Memory B cell (primary cell): ENCODE data around the gene TBX15.

Experiments
- ATAC-seq: fragments of 150-1000 bp; cut with Tn5 transposase; 2 replicates; pipeline ENCODE4 v1.10.0; 2021; ENCODE audit warnings: low read depth, mild to moderate bottlenecking, moderate library complexity
- DNase-seq, 2 donors: peaks; one replicate each; pipeline ENCODE4 v3.0.0; 2022; ENCODE audit warnings: low spot score in 2 of 2
- H3K27ac Mint-ChIP-seq: one replicate; pipeline ENCODE4 v1.8.0; 2022; ENCODE audit warnings: mild to moderate bottlenecking, moderate library complexity, mixed read lengths
- H3K27me3 Mint-ChIP-seq: one replicate; pipeline ENCODE4 v1.8.0; 2022; ENCODE audit warnings: mixed read lengths
- H3K36me3 Mint-ChIP-seq: one replicate; pipeline ENCODE4 v1.8.0; 2022; ENCODE audit warnings: mild to moderate bottlenecking, mixed read lengths
- H3K4me1 Mint-ChIP-seq: one replicate; pipeline ENCODE4 v1.8.0; 2022; ENCODE audit warnings: mixed read lengths
- H3K4me3 Mint-ChIP-seq: one replicate; pipeline ENCODE4 v1.8.0; 2022; ENCODE audit warnings: mild to moderate bottlenecking, moderate library complexity, mixed read lengths
- H3K9me3 Mint-ChIP-seq: one replicate; pipeline ENCODE4 v1.8.0; 2022; ENCODE audit warnings: mixed read lengths

The TBX15 gene

DNA sequence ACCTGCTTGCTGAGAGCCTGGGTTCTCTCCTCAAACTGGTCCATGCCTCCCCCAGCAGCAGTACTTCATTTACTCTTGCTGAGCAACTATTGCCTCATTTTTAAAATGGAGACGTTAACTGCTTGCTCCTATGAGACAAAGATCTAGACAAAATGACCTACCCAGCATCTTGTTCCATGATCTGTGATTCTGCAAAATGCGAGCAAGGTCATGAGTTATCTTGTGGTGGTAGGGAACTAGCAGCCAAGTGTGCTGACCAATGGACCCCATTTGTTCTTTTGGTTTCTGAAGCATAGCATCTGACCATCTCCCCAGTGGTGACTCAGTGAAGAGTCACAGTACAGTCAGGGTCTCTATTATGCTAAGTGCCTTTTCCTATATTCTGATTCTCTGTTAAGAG is 40.4 kb downstream of the TBX15 start:
- no peak overlapping the region for H3K4me3 Mint-ChIP-seq
- H3K36me3 Mint-ChIP-seq, result no peaks in the 10 kb centered on the region
- no peak overlapping the region for H3K27ac Mint-ChIP-seq
- H3K27me3 Mint-ChIP-seq, result no peaks in the 10 kb centered on the region
- DNase-seq, result no peak
- H3K9me3 Mint-ChIP-seq, result no peaks in the 10 kb centered on the region
- peaks cover 4% of the 10 kb centered on the region for H3K4me1 Mint-ChIP-seq
- ATAC-seq, result no peak

DNA sequence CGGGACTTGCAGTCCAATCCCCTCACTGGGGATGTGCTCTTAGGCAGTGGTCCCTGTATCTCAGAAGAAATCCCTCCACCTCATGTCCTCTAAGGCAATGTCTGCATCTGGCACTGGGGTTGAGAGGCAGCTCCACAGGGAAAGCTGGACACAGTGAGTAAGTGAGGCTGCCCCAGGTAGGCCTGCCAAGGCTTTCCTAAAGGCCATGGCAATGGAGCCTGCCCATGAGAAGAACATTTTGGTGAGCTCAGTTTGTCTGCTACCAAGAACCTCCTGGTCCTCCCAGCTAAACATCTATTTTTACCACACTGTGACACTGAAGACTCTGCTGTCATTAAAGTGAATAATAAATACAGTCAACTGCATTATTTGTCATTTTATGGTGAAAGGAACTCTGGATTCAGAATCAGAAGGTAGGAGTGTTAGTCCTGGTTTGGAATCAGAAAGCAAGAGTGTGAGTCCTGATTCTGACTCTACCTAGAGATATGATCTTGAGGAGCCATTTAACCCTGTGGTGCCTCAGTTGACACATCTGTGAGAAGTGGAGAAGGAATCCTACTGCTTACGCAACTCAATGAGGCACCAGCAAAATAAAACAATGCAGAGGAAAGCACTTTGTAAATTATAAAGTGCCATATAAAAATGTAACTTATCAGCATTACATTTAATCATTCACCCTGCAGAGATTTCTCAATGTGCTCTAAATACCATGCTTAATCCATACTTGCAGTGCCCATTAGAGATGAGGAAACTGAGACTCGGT is 41.0 kb downstream of the TBX15 start:
- Mint-ChIP-seq H3K36me3 (no peaks in the 10 kb centered on the region), H3K27ac (no peak overlapping the region), H3K4me3 (no peak overlapping the region), H3K27me3 (no peaks in the 10 kb centered on the region), H3K4me1 (peaks cover 4% of the 10 kb centered on the region), H3K9me3 (no peaks in the 10 kb centered on the region)
- no peak for DNase-seq
- no peak for ATAC-seq

DNA sequence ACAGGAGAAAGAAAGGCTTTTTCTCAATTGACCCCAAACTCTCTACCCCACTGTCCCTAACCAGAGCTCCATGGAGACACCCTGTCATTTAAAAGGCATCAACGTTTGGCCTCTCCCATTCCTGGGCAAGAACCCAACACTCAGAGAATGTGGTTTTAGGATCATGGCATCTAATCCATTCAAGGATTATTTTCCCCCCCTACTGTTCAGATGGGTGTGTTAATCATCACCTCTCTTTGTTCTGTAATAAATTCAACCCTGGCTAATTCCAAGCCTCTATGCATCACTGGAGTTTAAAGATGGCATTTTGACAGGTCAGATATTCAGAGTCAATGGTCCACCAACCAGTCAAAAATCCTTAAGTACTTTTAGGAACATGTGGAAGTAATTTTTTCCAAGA is 42.7 kb downstream of the TBX15 start:
- Mint-ChIP-seq H3K27me3 (no peaks in the 10 kb centered on the region), H3K4me3 (no peak overlapping the region), H3K9me3 (no peaks in the 10 kb centered on the region), H3K36me3 (no peaks in the 10 kb centered on the region), H3K4me1 (peaks cover 4% of the 10 kb centered on the region), H3K27ac (no peak overlapping the region)
- no peak for ATAC-seq
- DNase-seq, result no peak

DNA sequence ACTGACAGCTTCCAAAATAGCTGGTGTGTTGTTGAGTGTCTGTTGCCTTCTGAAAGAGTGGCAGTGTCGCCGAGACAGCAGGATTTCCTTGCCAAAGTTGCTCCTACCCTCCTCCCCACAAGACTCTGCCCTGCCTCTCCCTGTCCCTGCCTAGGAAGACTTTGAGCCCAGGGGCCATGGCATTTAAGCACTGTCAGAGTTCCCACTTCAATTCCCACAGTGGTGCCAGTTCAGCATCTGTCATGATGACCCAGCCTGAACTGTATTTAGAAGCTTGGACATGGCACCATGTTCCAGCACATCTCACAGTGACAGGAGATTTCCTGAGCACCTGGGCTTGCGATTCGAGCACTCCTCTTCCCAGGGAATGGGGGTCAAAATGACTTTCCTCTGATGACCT is 43.6 kb downstream of the TBX15 start:
- H3K27me3 Mint-ChIP-seq, result no peaks in the 10 kb centered on the region
- no peak for ATAC-seq

DNA sequence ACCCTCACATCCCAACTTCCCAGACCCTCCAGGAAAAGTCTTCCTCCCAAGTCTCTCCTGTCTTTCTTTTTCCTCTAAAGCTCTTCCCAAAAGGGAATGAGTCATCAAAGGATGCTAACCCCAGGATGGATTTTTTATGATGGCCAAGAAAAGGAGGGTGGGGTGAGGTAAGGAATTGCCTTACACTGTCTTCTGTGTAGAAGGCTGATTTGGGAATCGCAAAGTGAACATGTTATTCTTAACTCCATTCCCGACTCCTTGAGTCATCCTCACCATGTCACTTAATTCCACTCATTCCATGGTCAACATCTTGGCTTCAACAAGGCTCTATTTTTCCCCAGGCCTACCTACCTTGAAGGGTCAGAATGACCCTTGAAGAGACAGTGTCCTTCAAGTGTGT is 44.0 kb downstream of the TBX15 start:
- H3K27ac Mint-ChIP-seq, result no peak overlapping the region
- no peak for ATAC-seq

More for the DNA sequence above, 43.6 kb downstream of the TBX15 start:
- H3K9me3 Mint-ChIP-seq, result no peaks in the 10 kb centered on the region
- H3K36me3 Mint-ChIP-seq, result no peaks in the 10 kb centered on the region
- no peak overlapping the region for H3K4me3 Mint-ChIP-seq
- no peak for DNase-seq
- H3K27ac Mint-ChIP-seq, result no peak overlapping the region
- peaks cover 4% of the 10 kb centered on the region for H3K4me1 Mint-ChIP-seq

DNA sequence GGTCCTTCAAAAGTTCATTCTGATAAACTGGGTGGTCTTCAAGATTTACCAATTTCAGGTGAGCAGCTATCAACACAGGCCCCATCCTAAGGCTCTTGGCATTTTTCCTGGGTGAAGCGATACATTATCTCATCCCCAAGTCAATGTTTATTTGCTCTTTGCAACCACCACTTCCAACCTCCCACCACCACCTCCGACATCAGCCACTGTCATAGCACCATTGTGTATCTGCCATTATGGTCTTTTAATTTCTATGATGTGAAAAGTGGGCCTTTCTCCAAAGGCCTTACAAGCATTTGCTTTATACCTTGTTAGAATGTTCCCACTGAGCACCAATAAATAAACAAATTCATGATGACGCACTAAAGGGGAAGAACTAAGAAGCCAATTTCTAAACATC is 47.2 kb downstream of the TBX15 start:
- DNase-seq (no peak), ATAC-seq (no peak)
- Mint-ChIP-seq H3K4me3 (no peak overlapping the region), H3K36me3 (no peaks in the 10 kb centered on the region), H3K9me3 (no peaks in the 10 kb centered on the region), H3K27me3 (no peaks in the 10 kb centered on the region), H3K27ac (no peak overlapping the region), H3K4me1 (peaks cover 2% of the 10 kb centered on the region)

More for the DNA sequence above, 44.0 kb downstream of the TBX15 start:
- Mint-ChIP-seq H3K4me3 (no peak overlapping the region), H3K27me3 (no peaks in the 10 kb centered on the region), H3K4me1 (peaks cover under 1% of the 10 kb centered on the region), H3K9me3 (no peaks in the 10 kb centered on the region), H3K36me3 (no peaks in the 10 kb centered on the region)
- no peak for DNase-seq

DNA sequence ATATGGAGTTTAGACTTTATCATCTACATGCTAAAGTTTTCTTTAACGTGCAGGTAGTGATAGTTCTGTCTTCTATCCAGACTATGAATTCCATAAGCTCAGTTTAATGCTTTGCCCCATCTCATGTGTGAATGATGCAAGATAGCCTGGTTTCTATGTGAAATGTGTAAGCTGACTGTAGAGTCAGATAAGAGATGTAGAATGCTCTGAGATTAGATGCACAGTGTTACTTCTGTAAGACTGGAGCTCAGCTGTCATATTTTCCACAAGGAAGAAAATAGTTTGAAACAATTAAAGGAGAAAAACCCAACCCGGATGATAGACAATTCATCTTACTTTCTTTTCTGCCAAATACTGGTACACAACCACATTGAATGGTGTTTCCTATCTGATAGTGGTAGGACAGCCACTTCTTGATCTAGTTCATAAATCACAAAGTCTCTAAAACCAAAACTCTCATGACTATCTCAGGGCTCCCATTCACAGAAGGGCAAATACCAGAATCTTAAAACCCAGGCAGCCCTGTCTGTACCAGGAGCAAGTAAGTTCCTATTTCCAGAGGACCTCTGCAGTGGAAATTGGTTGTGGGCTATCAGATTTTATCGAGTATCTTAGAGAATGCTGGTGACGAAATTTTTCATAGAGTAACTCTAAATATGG is 50.6 kb downstream of the TBX15 start:
- H3K4me3 Mint-ChIP-seq, result no peak overlapping the region
- H3K4me1 Mint-ChIP-seq, result peaks cover 2% of the 10 kb centered on the region
- no peaks in the 10 kb centered on the region for H3K27me3 Mint-ChIP-seq
- ATAC-seq (no peak), DNase-seq (no peak)
- H3K36me3 Mint-ChIP-seq, result no peaks in the 10 kb centered on the region
- H3K27ac Mint-ChIP-seq, result no peak overlapping the region
- H3K9me3 Mint-ChIP-seq, result no peaks in the 10 kb centered on the region

DNA sequence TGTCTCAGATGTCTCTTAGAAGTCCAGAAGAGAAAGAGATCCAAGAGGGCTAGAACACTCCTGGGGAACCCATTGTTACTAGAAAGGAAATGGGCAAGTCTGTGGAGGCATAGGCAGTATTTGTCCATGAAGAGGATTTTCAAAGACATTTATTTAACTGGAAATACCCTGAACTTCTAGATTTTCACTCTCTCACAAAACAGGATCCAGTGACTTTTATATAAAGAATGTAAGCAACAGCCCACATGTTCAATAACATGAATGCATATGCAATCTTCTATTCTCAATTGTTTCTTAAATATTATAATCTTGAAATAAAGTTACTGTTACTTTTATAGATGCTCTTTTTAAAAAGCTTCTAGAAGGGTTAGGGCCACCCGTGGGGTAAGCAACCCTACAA is 53.4 kb downstream of the TBX15 start:
- Mint-ChIP-seq H3K36me3 (no peaks in the 10 kb centered on the region), H3K9me3 (no peaks in the 10 kb centered on the region), H3K27ac (no peak overlapping the region), H3K4me1 (peaks cover 2% of the 10 kb centered on the region), H3K27me3 (no peaks in the 10 kb centered on the region), H3K4me3 (no peak overlapping the region)
- no peak for DNase-seq
- ATAC-seq, result no peak

DNA sequence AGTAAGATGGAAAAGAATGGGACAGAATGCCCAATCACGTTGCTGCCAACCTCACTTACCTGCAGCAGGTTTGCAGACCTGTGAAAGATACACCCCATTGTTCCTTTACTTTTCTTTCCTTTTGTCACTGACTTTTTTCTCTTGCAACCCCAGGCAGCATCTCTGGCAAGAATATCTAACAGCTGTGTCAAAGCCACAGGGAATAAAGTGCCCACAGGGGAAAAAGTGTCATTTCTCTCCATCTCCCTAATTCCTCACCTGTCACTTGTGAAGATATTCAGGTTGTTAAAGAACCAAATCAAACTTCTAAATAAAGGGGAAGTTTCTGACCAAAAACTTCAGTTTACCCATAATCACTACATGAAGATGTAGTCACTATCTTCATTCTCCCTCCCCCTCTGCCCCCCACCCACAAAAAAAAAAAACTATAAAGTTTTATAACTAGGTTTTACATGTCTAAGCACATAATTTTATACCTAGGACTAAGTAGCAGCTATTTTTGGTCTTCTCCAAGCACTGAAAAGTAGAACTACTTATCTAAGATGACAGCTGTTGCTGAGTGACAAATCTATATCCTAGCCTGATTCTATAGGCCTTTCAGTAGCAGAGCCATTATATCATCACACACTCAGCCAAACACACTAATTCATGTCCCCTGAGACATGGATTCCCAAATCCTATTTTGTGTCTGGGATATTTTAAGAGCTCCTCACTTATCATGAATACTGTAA is 54.9 kb downstream of the TBX15 start:
- no peak overlapping the region for H3K4me3 Mint-ChIP-seq
- H3K9me3 Mint-ChIP-seq, result peaks cover 3% of the 10 kb centered on the region
- peaks cover 3% of the 10 kb centered on the region for H3K27me3 Mint-ChIP-seq
- ATAC-seq (no peak), DNase-seq (no peak)
- H3K27ac Mint-ChIP-seq, result no peak overlapping the region
- no peaks in the 10 kb centered on the region for H3K4me1 Mint-ChIP-seq
- H3K36me3 Mint-ChIP-seq, result no peaks in the 10 kb centered on the region

DNA sequence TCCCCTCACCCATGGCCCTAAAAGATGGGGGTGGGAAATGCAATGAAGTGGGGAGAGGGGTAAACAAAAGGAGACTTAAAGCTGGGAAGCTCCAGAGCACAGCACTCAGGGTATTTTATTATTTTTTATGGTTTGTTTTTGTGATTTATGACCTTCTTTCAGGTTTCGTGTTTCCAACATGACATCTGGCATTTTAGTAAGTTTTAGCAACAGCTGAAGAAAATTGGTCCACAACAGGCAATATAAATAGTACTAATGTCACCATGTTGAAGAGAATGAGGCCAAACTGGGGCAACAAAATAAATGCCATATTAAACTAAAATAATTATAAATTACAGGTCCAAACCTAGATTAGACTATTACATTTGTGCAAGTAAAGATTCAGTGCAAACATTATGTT is 56.3 kb downstream of the TBX15 start:
- H3K4me3 Mint-ChIP-seq, result no peak overlapping the region
- ATAC-seq, result no peak
- H3K4me1 Mint-ChIP-seq, result no peaks in the 10 kb centered on the region
- no peak for DNase-seq
- no peak overlapping the region for H3K27ac Mint-ChIP-seq
- H3K36me3 Mint-ChIP-seq, result no peaks in the 10 kb centered on the region
- H3K9me3 Mint-ChIP-seq, result peaks cover 3% of the 10 kb centered on the region
- peaks cover 3% of the 10 kb centered on the region for H3K27me3 Mint-ChIP-seq

DNA sequence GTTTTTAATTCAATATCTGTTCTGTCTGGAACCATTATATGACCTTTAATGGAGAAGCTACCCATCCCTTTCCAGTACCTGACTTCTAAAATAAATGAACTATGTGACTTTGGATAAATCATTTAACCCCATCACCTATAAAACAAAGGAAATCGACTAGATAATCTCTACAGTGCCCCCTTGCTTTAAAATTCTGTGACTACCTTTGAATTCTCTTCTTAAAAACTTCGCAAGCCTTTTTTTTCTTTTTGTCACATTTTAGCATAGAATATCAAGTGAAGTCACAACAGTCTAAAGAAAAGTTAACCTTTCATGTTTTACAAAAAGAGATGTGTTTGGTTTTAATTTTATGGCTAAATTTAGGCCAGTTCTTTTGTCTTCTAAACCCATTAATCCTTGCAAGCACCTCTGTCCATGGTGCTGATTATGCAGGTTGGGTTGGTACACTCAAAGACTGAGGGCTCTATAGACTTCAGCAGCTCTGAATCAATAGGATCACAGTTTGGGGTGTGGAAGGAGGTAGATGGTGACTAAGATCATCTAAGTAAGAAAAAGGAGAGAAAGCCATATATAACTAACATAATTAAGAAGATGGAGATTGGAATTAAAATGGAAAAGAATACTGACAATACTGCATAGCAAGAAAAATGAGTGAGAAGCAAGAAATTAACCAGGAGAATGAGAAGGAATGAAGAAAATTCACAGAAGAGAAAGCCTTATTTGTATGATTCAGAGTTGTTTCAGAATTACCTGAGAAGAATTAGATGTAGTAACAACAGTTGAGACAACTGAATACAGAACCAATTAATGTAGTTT is 59.2 kb downstream of the TBX15 start:
- no peaks in the 10 kb centered on the region for H3K4me1 Mint-ChIP-seq
- peaks cover 7% of the 10 kb centered on the region for H3K27me3 Mint-ChIP-seq
- DNase-seq (no peak), ATAC-seq (no peak)
- no peak overlapping the region for H3K27ac Mint-ChIP-seq
- no peak overlapping the region for H3K4me3 Mint-ChIP-seq
- no peaks in the 10 kb centered on the region for H3K36me3 Mint-ChIP-seq
- H3K9me3 Mint-ChIP-seq, result peaks cover 3% of the 10 kb centered on the region

DNA sequence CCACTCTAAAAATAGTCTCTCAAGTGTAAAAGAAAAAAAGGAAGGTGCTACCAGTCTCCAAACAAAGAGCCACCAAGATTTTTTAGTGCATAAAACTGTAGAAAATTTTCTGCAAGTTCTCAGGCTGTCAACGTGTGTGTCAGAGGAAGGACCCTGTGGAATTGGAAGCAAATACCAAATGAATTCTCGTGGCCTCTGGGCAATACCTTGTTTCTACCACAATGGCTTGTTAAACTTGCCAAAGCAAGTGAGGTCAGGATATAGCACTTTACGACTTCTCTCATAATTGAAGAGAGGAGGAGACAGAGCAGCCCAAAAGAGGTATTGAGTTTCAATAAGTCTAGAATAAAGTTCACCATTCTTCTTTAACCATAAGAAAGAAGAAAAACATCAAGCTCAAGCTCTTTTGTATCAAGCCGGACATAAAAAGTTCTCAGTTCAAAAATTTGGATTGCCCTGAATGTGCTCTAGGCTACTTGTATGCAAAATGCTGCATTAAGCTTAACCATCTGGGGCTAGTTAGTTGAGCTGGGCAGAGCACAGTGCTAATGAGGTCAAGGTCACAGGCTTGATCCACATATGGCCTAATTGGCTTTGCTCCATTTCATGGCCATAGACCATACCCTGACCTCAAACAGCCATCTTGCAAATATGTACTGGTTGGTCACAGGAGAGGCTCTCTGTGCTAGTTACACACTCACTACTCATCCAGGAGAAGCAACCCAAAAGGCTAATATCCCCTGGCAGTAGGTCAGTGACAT is 60.5 kb downstream of the TBX15 start:
- Mint-ChIP-seq H3K4me3 (no peak overlapping the region), H3K27me3 (peaks cover 7% of the 10 kb centered on the region), H3K27ac (no peak overlapping the region), H3K9me3 (peaks cover 3% of the 10 kb centered on the region), H3K36me3 (no peaks in the 10 kb centered on the region), H3K4me1 (peaks cover 3% of the 10 kb centered on the region)
- no peak for ATAC-seq
- no peak for DNase-seq

DNA sequence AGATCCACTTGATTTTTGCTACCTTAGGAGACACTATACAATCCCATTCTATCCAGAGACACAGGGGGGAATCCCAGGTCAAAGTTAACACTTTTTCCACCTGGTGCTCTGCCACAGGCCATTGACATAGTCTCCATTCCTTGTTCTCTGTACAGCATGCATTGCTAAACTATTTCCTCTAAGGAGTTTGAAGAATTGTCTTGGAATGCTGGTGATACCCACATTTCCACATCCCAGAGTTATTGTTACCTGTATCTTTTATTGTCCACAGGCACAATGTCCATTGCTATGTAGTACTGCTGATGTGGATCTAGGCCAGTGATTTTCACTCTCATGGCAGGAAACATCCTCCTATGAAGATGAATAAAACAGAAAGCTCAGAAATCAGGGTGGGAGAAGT is 61.9 kb downstream of the TBX15 start:
- Mint-ChIP-seq H3K27me3 (peaks cover 7% of the 10 kb centered on the region), H3K4me1 (peaks cover 3% of the 10 kb centered on the region), H3K9me3 (peaks cover 3% of the 10 kb centered on the region), H3K27ac (no peak overlapping the region), H3K36me3 (no peaks in the 10 kb centered on the region), H3K4me3 (no peak overlapping the region)
- DNase-seq (no peak), ATAC-seq (no peak)
